GM19372 (cell line): ENCODE data around the gene PRR36.

Source experiments
- ATAC-seq: cut with Tn5 transposase; IDR thresholded peaks from one replicate; pipeline ENCODE4 v1.9.1; 2021; ENCODE audit warnings: mild to moderate bottlenecking, low read depth, moderate library complexity; ENCODE audit not compliant: unreplicated experiment

The PRR36 gene

GRCh38 chr19:7914099-7914498 lies 39.9 kb upstream of the PRR36 start:
- no peak for ATAC-seq

DNA sequence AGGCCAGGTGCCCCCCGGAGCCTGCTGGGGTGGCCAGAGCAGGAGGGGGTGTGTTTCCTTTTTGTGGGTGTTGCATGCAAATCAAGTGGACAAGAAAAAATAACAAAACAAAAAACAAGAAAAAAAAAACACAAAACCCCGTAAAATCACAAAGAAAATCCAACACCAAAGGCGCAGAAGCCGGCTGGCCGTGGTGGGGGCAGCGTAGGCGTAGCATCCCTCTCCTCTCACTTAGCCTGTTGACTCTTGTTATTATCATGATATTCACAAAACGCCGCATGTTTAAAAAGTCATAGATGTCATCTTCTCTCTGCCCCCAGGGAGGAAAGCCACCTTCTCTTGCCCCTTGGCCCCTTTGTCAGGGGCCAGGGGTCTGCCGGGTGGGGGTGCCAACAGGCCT lies 39.5 kb upstream of the PRR36 start:
- ATAC-seq = no peak

GRCh38 chr19:7912697-7913564 lies 38.7 kb upstream of the PRR36 start:
- no peak for ATAC-seq

DNA sequence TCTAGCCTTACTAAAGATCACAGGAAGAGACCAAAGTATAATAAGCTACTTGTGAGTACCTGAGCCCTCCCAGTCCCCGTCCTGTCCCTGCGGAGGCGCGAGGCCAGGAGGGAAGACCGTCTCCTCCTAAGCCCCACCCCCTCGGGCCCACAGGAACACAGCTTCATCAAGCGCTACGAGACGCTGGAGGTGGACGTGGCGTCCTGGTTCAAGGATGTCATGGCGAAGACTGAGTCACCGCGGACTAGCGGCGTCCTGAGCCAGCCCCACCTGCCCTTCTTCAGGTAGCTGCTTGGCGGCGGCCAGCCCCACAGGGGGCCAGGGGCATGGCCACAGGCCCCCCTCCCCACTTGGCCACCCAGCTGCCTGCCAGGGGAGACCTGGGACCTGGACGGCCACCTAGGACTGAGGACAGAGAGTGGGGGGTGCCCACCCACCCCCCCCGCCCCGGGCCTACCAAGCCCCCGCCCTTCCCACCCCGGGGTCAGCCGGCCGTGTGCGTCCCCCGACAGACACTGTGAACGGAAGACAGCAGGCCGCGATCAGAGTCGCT lies 38.0 kb upstream of the PRR36 start:
- ATAC-seq = no peak

DNA sequence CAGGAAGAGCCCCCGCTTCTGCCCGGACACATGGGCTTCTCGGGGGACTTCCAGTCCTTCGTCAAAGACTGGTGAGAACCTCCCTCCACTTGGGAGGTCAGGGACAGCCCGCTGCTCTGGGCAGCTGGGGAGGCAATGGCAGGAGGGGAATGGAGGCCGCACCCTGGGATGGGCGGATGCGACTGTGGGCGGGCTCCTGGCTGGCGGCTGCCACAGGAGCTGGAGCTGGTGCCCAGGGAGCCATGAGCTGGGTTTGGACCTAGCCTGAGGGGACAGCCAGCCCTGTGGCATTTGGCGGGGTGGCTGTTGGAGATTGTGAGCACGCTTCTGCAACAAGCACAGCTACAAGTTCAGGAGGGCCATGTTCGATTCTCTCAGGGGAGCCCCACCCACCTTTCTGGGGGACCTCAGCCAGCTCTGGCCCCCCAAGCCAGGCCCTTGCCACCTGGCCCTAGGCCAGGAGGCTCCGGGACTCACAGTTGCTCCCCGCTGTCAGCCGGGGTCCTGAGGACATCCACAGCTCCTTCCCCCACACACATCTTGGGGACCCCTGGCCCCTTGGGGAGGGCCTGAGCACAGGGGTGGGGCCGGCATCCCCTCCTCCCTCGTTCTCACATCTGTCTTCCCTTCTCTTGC lies 37.4 kb upstream of the PRR36 start:
- no peak for ATAC-seq

DNA sequence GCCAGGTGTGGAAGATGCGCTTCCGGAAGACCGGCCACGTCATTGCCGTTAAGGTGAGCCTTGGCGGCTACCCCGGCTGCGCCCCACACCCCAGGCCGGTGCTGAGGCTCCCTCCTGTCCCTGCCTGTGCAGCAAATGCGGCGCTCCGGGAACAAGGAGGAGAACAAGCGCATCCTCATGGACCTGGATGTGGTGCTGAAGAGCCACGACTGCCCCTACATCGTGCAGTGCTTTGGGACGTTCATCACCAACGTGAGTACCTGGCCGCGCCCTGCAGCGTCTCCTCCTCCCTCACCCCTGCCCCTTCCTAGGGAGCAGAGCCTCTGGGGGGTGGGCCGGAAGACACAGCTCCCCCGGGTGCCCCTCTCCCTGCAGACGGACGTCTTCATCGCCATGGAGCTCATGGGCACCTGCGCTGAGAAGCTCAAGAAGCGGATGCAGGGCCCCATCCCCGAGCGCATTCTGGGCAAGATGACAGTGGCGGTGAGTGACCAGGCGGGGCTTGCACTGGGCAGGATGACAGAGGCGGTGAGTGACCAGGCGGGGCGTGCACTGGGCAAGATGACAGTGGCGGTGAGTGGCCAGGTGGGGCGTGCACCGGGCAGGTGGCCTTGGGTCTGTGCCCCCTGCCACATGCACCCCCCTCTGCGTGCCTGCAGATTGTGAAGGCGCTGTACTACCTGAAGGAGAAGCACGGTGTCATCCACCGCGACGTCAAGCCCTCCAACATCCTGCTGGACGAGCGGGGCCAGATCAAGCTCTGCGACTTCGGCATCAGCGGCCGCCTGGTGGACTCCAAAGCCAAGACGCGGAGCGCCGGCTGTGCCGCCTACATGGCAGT lies 36.4 kb upstream of the PRR36 start:
- no peak for ATAC-seq

- ATAC-seq = no peak
Observed at GRCh38 chr19:7909471-7910067, 35.4 kb upstream of the PRR36 start.

DNA sequence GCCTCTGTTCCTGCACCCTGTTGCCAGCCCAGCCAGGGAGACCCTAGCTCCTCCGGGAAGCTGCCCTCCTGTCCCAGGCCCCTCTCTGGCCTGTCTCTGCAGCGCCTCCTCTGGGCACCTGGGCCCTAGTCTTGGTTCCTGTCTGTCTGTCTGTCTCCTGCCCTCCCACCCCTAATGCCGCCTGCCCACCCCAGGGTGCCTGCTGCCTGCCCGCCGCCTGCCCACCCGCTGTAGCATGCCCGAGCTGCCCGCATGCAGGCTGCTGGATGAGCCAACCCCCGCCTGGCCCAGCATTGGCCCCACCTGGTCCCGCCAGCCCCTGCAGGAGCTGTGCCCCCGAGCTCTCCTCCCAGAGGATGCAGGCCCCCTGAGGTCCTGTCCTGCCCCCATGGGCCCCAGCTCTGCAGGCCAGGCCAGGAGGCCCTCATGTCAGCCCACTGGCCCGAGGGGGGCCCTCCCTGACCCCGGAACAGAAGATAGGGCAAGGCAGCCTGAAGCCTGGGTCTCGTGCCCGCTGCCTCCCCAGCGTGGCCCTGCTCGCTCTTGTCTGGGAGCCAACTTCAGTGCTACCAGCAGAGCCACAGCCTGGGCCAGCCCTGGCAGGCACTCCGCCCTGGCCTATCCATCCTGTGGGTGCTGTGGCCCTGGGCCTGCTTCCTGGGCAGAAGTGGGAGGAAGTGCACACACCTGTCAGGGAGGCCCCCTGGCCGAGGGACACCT lies 34.7 kb upstream of the PRR36 start:
- ATAC-seq = no peak

DNA sequence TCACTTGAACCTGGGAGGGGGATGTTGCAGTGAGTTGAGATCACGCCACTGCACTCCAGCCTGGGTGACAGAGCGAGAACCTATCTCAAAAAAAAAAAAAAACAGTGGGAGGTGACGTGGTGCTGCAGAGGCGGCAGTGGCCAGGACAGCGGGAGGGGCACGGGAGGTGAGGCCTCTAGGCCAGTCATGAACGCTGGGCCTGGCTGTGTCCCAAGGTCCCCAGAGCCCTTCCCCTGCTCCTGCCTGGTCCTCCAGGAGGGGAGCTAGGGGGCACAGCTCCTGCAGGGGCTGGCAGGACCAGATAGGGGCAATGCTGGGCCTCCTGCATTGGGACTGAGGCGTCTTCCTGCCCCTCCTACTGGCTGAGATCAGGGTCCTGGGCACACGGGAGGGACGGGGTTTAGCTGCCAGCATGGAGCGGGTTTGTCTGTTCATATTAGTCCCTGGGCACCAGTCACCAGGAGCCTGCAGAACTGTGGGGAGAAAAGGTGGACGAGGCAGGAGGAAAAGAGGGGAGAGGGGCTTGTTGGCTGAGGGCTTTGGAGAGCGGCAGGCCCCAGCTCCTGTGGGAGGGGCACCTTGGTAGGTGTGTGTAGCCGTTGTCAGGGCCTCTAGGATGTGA lies 34.0 kb upstream of the PRR36 start:
- no peak for ATAC-seq

DNA sequence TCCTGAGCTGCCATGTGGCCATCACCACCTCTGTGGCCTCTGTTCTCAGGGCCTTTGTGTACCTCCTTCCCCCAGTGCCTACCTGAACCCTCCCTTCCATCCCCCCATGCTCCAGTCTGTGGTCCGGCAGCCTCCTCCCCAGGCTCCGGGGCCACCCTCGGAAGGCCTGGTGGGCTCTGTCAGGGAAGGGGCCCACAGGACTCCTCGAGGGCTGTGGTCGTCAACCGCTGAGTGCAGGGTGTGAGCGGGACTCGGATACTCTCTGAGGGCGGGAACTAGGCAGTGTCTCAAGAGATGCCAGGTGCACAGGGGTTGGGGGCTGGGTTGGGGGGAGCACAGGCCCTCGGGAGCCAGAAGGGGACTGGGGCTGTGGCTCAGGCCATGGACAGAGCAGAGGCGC lies 33.4 kb upstream of the PRR36 start:
- no peak for ATAC-seq

- ATAC-seq = no peak
Observed at GRCh38 chr19:7907122-7907521, 32.9 kb upstream of the PRR36 start.

GRCh38 chr19:7905859-7906258 lies 31.7 kb upstream of the PRR36 start:
- no peak for ATAC-seq

GRCh38 chr19:7905268-7905667 lies 31.1 kb upstream of the PRR36 start:
- ATAC-seq = no peak

DNA sequence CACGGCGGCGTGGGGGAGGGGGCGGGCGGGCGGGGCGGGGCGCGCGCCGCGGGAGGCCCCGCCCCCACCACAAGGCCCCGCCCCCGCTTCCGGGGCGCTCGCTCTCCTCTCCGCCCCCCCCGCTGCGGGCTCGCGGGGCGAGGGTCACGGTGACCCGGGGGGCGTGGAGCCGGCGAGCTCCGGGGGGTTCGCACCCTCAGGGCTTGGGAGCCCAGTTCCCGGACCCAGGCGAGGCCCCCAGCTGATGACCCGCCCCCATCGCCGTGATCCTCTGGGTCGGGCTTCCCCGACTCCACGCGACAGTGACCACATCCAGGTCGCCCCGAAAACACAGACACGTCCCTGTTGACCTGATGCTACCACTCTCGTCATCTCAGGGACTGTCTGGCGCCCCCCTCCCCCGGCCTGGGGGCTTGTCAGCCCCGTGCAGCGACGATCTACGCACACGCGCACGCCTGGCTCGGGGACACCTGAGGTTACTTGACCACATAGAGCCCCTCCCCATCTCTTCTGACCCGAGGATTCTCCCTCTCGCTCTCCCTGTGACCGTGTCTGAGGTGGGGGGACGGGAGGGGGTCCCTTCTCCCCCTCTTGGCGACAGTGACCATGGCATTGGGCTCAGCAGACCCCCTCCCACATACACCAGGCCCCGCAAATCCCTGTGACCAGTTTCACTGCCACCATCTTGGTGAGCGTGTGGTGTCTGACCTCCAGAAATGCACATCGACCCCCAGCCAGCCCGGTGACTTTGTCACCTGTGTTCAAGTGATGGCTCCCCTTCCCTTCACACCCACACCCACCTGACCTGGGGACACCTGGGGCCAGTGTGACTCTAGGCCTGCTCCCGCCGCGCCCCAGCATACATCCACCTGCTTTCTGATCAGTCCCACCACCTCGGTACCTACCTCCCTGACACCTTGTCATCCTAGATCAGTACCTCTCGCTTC lies 30.2 kb upstream of the PRR36 start:
- peak; percentile 36 for ATAC-seq

DNA sequence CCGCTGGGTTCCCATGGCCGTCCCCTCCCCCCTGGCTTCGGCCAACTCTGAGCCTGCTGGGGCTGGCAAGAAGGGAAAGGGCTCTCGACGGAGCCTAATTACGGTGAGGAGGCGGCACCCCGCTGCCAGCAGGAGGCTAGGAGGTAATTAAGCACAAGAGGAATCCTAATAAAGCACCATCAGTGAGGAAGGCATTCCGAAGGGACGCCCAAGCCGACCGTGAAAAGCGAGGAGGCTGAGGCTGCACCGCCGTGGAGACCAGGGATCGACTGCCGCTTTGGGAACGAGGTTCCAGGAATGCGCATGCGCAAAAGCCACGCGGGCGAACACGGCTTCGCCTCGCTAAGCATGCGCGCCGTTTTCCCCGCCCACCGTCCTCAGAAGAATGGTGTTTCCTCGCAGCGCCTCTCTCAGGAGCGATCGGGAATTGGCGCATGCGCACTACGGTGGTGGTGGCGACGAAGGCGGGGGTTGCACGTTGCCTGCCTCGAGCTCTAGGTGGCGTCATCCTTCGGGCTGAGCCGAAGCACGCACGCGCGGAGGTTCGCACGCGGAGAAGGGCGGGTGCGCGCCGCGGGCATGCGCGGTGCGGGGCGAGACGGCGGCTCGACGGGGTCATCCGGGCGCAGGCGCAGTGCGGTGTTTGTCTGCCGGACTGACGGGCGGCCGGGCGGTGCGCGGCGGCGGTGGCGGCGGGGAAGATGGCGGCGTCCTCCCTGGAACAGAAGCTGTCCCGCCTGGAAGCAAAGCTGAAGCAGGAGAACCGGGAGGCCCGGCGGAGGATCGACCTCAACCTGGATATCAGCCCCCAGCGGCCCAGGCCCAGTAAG lies 29.3 kb upstream of the PRR36 start, which contains the start of gene MAP2K7:
Gene MAP2K7 (plus strand): TSS at position 634 of the 830 bp plus-strand sequence. CDS start 68 bp downstream, at position 702.
- ATAC-seq = peak; percentile 79

- ATAC-seq = no peak
Observed at GRCh38 chr19:7902796-7903243, 28.6 kb upstream of the PRR36 start.

DNA sequence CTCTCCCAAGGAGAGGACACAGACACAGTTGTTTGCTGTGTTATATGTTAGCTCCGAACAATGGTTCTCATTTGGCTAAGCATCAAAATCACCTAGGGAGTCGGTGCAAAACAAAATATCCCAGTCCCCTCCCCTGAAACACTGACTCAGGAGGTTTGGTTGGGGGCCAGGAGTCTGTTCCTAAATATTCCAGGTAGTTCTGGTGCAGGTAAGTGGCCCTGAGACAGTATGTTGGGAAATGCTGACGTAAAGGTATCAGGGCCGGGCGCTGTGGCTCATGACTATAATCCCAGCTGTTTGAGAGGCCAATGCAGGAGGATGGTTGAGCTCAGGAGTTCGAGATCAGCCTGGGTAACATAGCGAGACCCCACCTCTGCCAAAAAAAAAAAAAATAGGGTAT lies 27.1 kb upstream of the PRR36 start:
- no peak for ATAC-seq
